ENCODE data around the gene INHA. TPM values are rescaled to one million over a fixed set of nuclear protein-coding genes. Genes with fewer than 3 reads are reported as not detected.

The INHA gene
- polyA plus RNA-seq, 1 of the 3 experiments (the other 2 are of a cell fraction) = 1.2 TPM

GRCh38 chr2:219549619-219550018 lies 22.5 kb upstream of the INHA start:
- POLR2A ChIA-PET = interaction anchor here (0.8 kb wide), 1 partner anchor 10 kb away, joined by 3 read pairs; no protein-coding TSS in a partner anchor
- H3K9ac ChIP-seq = no peak overlapping the region
- DNase-seq = no peak
- no peaks in the 10 kb centered on the region for H4K20me1 ChIP-seq (ENCODE audit: insufficient read depth)
- no peak overlapping the region for H3K4me2 ChIP-seq
- H3K27me3 ChIP-seq (ENCODE audit: insufficient read depth) = no peaks in the 10 kb centered on the region
- no peaks in the 10 kb centered on the region for H3K79me2 ChIP-seq (ENCODE audit: insufficient read depth)
- TF ChIP-seq SIN3A (IDR thresholded peaks at IDR 0.05; ENCODE audit: borderline replicate concordance, low read depth, low read length) (no peak), ELF1 (IDR thresholded peaks at IDR 0.05) (no peak), CTCF (IDR thresholded peaks at IDR 0.05) (no peak), EP300 (IDR thresholded peaks at IDR 0.05; ENCODE audit: borderline replicate concordance in 1 of 2, low read depth in 1 of 2, low read length in 1 of 2) (no peak), MAX (IDR thresholded peaks at IDR 0.05; ENCODE audit: low read depth) (no peak), POLR2AphosphoS5 (IDR thresholded peaks at IDR 0.05; ENCODE audit: low read depth, low read length) (no peak), TAF1 (IDR thresholded peaks at IDR 0.05; ENCODE audit: borderline replicate concordance, low read depth, low read length) (no peak), FOSL2 (IDR thresholded peaks at IDR 0.05; ENCODE audit: borderline replicate concordance, low read depth) (no peak), YY1 (IDR thresholded peaks at IDR 0.05; ENCODE audit: low read depth) (no peak), MEF2A (IDR thresholded peaks at IDR 0.05; ENCODE audit: borderline replicate concordance, low read depth) (no peak), REST (IDR thresholded peaks at IDR 0.05; ENCODE audit: low read depth, low read length) (no peak)
- H3K36me3 ChIP-seq (replicated peaks in 1 of 2; ENCODE audit: control insufficient read depth in 1 of 2, insufficient read depth in 2 of 2, low read length in 1 of 2) = peaks cover 0 to 2% of the 10 kb centered on the region in 2 experiments
- H3F3A ChIP-seq (replicated peaks; ENCODE audit: insufficient read depth) = no peaks in the 10 kb centered on the region
- H3K4me1 ChIP-seq (ENCODE audit: control insufficient read depth in 1 of 2, insufficient read depth in 2 of 2, low read depth in 1 of 2, low read length in 1 of 2) = peaks cover 0 to 35% of the 10 kb centered on the region in 2 experiments; a peak in 1 of 4 replicates
- CTCF ChIA-PET = interaction anchor here (0.9 to 3.0 kb wide), 7 partner anchors 11 to 374 kb away, joined by 3 to 23 read pairs (median 5); no protein-coding TSS in a partner anchor
- 76% methylated on average over 4 of the region's 9 CpGs for WGBS (ENCODE audit: low lambda C conversion rate)
- H3K9me3 ChIP-seq = no peaks in the 10 kb centered on the region
- H2AFZ ChIP-seq (ENCODE audit: low read depth) = no peak overlapping the region
- H3K4me3 ChIP-seq (ENCODE audit: low read depth in 2 of 2, low read length in 1 of 2) = no peak overlapping the region
- no peaks in the 10 kb centered on the region for H3K9me2 ChIP-seq
- H3K27ac ChIP-seq (ENCODE audit: low read depth in 2 of 2, low read length in 1 of 2) = no peak overlapping the region
